ENCODE measurements around the gene IRF5.

DNA sequence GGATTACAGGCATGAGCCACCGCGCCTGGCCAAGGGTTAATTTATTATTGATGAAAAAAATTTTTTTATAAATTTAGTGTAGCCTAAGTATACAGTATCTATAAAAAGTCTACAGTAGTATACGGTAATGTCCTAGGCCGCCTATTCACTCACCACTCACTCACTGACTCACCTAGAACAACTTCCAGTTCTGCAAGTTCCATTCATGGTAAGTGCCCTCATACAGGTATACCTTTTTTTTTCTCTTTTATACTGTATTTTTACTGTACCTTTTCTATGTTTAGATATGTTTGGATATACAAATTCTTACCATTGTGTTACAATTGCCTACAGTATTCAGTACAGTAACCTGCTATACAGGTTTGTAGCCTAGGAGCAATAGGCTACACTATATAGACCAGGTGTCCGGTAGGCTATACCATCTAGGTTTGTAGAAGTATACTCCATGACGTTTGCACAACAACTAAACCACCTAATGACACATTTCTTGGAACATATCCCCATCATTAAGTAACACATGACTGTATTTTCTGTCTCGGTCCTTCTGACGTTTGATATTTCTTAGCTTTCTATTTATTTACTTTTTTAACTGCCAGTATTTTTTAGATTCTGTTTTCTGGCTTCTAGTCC, 23.4 kb downstream of the IRF5 start:
- TF ChIP-seq, protein P1, sequence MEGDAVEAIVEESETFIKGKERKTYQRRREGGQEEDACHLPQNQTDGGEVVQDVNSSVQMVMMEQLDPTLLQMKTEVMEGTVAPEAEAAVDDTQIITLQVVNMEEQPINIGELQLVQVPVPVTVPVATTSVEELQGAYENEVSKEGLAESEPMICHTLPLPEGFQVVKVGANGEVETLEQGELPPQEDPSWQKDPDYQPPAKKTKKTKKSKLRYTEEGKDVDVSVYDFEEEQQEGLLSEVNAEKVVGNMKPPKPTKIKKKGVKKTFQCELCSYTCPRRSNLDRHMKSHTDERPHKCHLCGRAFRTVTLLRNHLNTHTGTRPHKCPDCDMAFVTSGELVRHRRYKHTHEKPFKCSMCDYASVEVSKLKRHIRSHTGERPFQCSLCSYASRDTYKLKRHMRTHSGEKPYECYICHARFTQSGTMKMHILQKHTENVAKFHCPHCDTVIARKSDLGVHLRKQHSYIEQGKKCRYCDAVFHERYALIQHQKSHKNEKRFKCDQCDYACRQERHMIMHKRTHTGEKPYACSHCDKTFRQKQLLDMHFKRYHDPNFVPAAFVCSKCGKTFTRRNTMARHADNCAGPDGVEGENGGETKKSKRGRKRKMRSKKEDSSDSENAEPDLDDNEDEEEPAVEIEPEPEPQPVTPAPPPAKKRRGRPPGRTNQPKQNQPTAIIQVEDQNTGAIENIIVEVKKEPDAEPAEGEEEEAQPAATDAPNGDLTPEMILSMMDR (IDR thresholded peaks at IDR 0.05; ENCODE audit: insufficient read depth, low read length, poor library complexity, severe bottlenecking) = no peak
- TF ChIP-seq EZH2phosphoT487 (conservative IDR thresholded peaks at IDR 0.05; ENCODE audit: low read length) = no peak
